GM21360 (cell line): ENCODE measurements around the gene FILIP1.
"Not testable (repeated sequence)": the region's sequence is repeated elsewhere in the genome, so short reads cannot be mapped to it uniquely, and the experiment has no call there.

Source experiments
- ATAC-seq: cut with Tn5 transposase; IDR thresholded peaks from one replicate; pipeline ENCODE4 v1.9.1; 2021; ENCODE audit warnings: mild to moderate bottlenecking, moderate library complexity; ENCODE audit not compliant: unreplicated experiment

FILIP1 gene

DNA sequence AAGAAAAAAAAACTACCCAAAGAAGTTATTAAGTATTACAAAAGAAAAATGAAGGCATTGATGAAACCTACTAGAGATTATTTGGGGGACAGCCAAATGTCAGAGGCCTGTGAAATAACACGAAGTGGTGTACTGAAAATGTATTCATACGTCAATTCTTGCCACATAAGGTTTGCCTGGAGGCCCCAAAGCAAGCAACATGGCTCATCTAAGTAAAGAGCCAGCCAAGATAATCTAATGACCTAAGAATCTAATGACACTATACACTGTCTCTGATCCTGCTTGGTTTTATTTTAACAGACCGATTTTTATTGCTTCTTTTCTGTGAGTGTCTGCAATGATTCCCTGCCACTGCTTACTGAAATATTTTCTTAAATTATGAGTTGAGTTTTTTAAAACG is 34.7 kb downstream of the FILIP1 start:
- no peak for ATAC-seq

DNA sequence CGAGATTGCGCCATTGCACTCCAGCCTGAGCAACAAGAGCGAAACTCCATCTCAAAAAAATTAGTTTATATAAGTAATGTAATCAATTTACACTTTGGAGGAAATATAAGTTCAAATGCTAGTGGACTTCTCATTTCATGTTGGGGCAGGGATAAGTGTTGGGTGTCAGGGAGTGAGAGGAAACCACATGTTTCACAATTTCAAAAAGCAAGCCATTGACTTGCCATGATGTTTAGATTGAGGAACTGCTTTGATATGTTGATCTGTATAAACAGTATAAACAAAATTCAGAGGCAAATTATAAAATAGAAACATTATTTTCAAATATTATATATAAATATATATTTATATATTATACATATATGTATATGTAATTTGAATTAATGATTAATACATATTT is 42.7 kb downstream of the FILIP1 start:
- no peak for ATAC-seq

DNA sequence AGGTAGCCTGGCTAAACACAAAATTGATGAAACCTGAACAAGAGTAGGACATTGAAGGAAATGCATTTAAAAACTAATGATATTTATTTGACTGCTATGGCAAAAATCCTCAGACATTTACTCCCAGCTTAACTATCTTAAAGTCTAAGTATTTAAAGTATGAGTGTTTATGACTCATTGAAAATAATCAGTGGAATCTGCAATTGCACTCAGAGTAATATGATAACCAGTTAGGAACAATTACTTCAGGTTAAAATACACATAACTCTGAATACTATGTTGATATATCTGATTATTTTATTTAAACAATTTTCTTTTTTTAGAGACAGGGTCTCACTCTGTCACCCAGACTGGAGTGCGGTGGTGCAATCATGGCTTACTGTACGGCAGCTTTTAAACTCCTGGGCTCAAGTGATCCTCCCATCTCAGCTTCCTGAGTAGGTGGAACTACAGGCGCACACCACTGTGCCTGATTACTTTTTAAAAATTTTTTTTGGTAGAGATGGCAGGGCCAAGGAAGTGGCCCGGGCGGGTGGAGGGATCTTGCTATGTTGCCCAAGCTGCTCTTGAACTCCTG is 43.9 kb downstream of the FILIP1 start:
- no peak for ATAC-seq

GRCh38 chr6:75446241-75446880 is 47.2 kb downstream of the FILIP1 start:
- peak; percentile 84 for ATAC-seq

GRCh38 chr6:75445738-75446137 is 47.9 kb downstream of the FILIP1 start:
- ATAC-seq = no peak

GRCh38 chr6:75444899-75445298 is 48.7 kb downstream of the FILIP1 start:
- no peak for ATAC-seq

DNA sequence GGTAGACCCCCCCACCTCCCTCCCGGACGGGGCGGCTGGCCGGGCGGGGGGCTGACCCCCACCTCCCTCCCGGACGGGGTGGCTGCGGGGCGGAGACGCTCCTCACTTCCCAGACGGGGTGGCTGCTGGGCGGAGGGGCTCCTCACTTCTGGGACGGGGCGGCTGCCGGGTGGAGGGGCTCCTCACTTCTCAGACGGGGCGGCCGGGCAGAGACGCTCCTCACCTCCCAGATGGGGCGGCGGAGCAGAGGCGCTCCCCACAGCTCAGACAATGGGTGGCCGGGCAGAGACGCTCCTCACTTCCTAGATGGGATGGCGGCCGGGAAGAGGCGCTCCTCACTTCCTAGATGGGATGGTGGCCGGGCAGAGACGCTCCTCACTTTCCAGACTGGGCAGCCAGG is 51.7 kb downstream of the FILIP1 start:
- ATAC-seq = not testable (repeated sequence)

DNA sequence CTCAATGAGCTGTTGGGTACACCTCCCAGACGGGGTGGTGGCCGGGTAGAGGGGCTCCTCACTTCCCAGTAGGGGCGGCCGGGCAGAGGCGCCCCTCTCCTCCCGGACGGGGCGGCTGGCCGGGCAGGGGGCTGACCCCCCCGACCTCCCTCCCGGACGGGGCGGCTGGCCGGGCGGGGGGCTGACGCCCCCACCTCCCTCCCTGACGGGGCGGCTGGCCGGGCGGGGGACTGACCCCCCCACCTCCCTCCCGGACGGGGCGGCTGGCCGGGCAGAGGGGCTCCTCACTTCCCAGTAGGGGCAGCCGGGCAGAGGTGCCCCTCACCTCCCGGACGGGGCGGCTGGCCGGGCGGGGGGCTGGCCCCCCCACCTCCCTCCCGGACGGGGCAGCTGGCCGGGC is 52.1 kb downstream of the FILIP1 start:
- ATAC-seq = not testable (repeated sequence)

DNA sequence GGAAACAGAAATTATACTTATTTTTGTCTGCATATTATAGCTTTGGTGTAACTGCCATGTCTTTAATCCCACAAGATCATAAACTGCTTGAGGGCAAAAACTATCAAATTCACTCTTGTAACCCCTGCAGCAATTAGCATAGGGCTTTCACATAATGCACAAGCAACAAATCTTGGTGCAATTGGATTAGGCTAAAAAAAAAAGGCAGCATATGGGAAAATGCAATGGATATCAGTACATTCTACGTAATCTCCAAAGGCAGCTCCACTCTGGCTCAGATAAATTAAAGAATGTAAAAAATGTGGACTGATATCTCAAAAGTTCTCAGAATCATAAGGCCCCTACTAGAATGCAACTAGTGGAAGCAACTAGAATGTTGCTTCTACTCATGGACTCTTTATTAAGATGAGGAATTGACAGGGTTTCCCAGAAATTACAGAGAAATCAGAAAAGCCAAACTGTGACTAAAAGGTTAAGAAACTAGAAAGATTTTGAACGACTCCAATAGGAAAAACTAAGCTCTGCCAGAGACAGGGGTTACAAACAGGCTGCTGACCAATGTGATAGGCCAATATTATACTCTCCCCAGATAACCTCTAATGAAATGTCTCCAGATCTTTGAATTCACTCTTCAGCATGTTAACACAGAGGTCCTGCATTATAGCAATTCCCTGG is 55.0 kb downstream of the FILIP1 start:
- ATAC-seq = no peak

- ATAC-seq = no peak
These were observed 55.6 kb downstream of the FILIP1 start for GRCh38 chr6:75438013-75438431.

- no peak for ATAC-seq
These were observed 56.1 kb downstream of the FILIP1 start for GRCh38 chr6:75437421-75437891.

GRCh38 chr6:75436869-75437268 is 56.7 kb downstream of the FILIP1 start:
- ATAC-seq = no peak

GRCh38 chr6:75432809-75433208 is 60.8 kb downstream of the FILIP1 start:
- not testable (repeated sequence) for ATAC-seq

DNA sequence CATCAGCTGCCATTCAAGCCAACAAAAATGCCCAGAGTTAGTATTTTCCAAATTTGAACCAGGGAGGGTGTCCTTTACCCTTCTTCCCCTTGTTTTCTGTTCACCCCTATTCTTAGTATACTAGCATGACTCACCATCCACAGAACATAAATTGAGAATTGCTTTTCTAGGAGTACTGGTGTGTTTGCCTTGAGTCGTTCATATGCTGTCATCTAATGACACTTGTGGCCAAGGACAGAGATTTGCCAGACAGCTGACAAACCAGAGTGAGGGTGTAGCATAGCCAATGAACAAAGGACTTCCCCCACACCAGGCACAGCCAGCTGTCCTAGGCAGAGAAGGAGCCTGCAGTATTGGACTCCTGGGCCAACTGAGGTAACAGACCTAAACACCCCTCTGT is 62.2 kb downstream of the FILIP1 start:
- no peak for ATAC-seq

GRCh38 chr6:75430631-75431325 is 62.8 kb downstream of the FILIP1 start:
- ATAC-seq = no peak

DNA sequence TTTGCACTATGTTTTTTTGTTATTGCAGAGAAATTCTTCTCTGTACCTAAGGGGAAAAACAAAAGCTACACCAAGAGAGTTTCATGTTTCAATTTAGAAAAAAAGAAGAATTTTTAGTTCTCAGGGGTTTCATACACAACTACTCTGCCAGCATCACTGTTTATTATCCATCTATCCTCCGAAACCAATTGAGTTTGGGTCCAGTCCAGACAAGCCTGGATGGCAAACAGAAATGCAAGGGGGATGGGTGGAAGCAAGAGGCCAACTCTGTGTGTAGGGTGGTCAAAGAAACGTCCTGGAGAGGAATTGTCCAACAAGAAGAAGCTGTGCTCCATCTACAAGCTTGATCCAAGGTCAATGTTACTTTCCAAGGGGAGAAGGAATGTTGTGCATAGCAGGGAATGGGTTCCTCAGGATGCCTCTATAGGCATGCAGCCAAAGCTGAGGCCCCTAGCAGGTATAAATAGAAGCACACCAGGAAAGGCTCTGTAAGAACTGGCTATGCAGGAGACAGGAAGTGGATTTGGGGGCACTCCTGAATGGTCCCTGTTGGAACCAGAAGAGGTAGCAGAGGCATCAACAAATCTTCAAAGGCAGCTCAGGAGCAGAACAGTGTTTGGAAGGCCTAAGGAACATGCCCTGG is 64.4 kb downstream of the FILIP1 start:
- ATAC-seq = no peak

- no peak for ATAC-seq
These were observed 65.4 kb downstream of the FILIP1 start for GRCh38 chr6:75428204-75428603.

GRCh38 chr6:75427329-75427728 is 66.3 kb downstream of the FILIP1 start:
- ATAC-seq = no peak

DNA sequence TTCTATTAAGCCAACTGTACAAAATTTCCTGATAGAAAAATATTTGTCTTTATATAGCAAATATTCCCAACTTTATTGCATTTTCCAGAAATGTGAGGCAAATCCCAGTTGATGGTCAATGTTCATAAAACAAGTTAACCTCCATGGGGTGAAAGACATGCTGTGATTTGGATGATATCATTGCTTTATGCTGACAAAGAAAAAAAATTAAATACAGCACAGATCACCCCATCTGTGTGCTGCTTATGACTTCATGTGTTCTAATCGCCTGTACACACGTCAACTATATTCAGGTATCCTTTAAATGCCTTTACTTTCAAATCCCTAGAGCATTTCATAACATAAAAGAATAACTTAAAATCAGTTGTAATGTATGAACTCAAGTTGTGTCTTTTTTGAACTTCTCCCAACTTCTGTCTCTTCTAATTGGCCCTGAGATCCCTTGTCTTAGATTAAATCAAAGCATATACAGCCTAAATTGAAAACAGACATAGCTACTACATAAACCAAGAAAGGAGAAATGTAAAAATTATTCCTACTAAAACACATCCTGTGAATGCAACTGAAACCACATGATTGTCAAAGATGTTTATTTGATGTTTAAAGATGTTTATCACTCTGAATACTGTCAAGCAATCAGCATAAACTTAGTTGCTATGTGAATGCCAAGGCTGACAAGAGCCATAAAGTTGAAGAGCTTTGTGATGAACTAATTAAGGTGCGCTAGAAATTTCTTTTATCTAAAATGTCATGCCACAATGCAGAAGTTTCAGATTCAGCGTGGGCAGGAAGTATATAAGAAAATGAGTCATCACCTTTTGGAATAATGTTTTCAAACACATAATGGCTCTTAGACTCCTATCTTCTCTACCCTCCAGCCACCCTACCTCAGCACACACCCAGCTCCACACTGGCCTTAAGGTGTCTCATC is 68.7 kb downstream of the FILIP1 start:
- no peak for ATAC-seq

DNA sequence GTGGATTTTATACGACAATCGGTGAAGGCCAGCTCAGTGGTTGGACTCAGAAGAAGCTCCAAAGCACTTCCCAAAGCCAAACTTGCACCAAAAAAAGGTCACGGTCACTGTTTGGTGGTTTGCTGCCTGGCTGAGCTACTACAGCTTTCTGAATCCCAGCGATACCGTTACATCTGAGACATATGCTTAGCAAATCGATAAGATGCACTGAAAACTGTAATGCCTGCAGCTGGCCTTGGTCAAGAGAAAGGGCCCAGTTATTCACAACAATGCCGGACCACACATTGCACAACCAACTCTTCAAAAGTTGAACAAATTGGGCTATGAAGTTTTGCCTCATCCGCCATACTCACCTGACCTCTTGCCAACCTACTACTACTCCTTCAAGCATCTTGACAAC is 70.2 kb downstream of the FILIP1 start:
- no peak for ATAC-seq
